ENCODE results near the gene PPP2R3B.
A peak's percentile ranks its signal among the peaks of the same experiment; 100 is the strongest.
"Not testable (repeated sequence)": the region's sequence is repeated elsewhere in the genome, so short reads cannot be mapped to it uniquely, and the experiment has no call there.

Gene PPP2R3B

GRCh38 chrX:392575-392846, 5.8 kb upstream of the PPP2R3B start:
- Histone ChIP-seq H3K9me3 (no peaks in the 10 kb centered on the region), H3K4me3 (ENCODE audit: low read depth, low read length) (no peak overlapping the region), H3K27me3 (no peaks in the 10 kb centered on the region), H3K36me3 (no peaks in the 10 kb centered on the region), H3K4me1 (no peaks in the 10 kb centered on the region)
- no peak for DNase-seq
- no peak for TF ChIP-seq CTCF (IDR thresholded peaks at IDR 0.05; ENCODE audit: low read depth, low read length)

GRCh38 chrX:391717-392574, 5.2 kb upstream of the PPP2R3B start:
- no peak for TF ChIP-seq CTCF (IDR thresholded peaks at IDR 0.05; ENCODE audit: low read depth, low read length)
- H3K9me3 ChIP-seq: no peaks in the 10 kb centered on the region
- no peak overlapping the region for H3K4me3 ChIP-seq (ENCODE audit: low read depth, low read length)
- H3K4me1 ChIP-seq: no peaks in the 10 kb centered on the region
- no peak for DNase-seq
- no peaks in the 10 kb centered on the region for H3K36me3 ChIP-seq
- H3K27me3 ChIP-seq: no peaks in the 10 kb centered on the region

- Histone ChIP-seq H3K4me1 (no peaks in the 10 kb centered on the region), H3K36me3 (no peaks in the 10 kb centered on the region), H3K27me3 (no peaks in the 10 kb centered on the region), H3K9me3 (no peaks in the 10 kb centered on the region), H3K4me3 (ENCODE audit: low read depth, low read length) (no peak overlapping the region)
- TF ChIP-seq CTCF (IDR thresholded peaks at IDR 0.05; ENCODE audit: low read depth, low read length): no peak
- no peak for DNase-seq
Observed at GRCh38 chrX:390459-390858, 3.8 kb upstream of the PPP2R3B start.

GRCh38 chrX:389021-389441, 2.3 kb upstream of the PPP2R3B start:
- DNase-seq: no peak
- TF ChIP-seq CTCF (IDR thresholded peaks at IDR 0.05; ENCODE audit: low read depth, low read length): no peak
- no peaks in the 10 kb centered on the region for H3K9me3 ChIP-seq
- H3K36me3 ChIP-seq: no peaks in the 10 kb centered on the region
- no peaks in the 10 kb centered on the region for H3K4me1 ChIP-seq
- no peak overlapping the region for H3K4me3 ChIP-seq (ENCODE audit: low read depth, low read length)
- H3K27me3 ChIP-seq: no peaks in the 10 kb centered on the region

- no peak for TF ChIP-seq CTCF (IDR thresholded peaks at IDR 0.05; ENCODE audit: low read depth, low read length)
- Histone ChIP-seq H3K36me3 (no peaks in the 10 kb centered on the region), H3K27me3 (no peaks in the 10 kb centered on the region), H3K4me1 (no peaks in the 10 kb centered on the region), H3K9me3 (no peaks in the 10 kb centered on the region), H3K4me3 (ENCODE audit: low read depth, low read length) (peak overlapping the region; percentile 53)
- no peak for DNase-seq
Observed at GRCh38 chrX:387729-388128, 1.0 kb upstream of the PPP2R3B start.

- no peaks in the 10 kb centered on the region for H3K36me3 ChIP-seq
- no peaks in the 10 kb centered on the region for H3K27me3 ChIP-seq
- no peak for DNase-seq
- H3K4me1 ChIP-seq: no peaks in the 10 kb centered on the region
- no peak for TF ChIP-seq CTCF (IDR thresholded peaks at IDR 0.05; ENCODE audit: low read depth, low read length)
- H3K4me3 ChIP-seq (ENCODE audit: low read depth, low read length): peak overlapping the region; percentile 69
- H3K9me3 ChIP-seq: no peaks in the 10 kb centered on the region
Observed at GRCh38 chrX:386239-386767, 404 bp downstream of the PPP2R3B start.

- H3K27me3 ChIP-seq, H3K4me1 ChIP-seq, H3K36me3 ChIP-seq, DNase-seq, H3K9me3 ChIP-seq: not testable (repeated sequence)
- H3K4me3 ChIP-seq (ENCODE audit: low read depth, low read length): peak overlapping the region; percentile 69
Observed at GRCh38 chrX:385736-386135, 971 bp downstream of the PPP2R3B start.

Data from BE2C (cell line).